Liver (tissue), 3 donors: ENCODE results near the gene GJB1.
A peak's percentile ranks its signal among the peaks of the same experiment; 100 is the strongest.

ENCODE experiments used
- EGR1 ChIP-seq, 2 donors: IDR thresholded peaks; 2 replicates each; pipeline ENCODE4 v1.6.1; 2016 to 2018; ENCODE audit warnings: antibody characterized with exemption in 2 of 2, low read depth in 2 of 2
- YY1 ChIP-seq: IDR thresholded peaks from 2 replicates; pipeline ENCODE4 v1.6.1; 2016; ENCODE audit warnings: antibody characterized with exemption, mild to moderate bottlenecking
- TF ChIP-seq, protein P1 (sequence below): fragments of 150-350 bp; IDR thresholded peaks from 2 replicates; pipeline ENCODE4 v1.5.1; 2017; ENCODE audit warnings: improper control_type of control experiment, low read depth, low read length; ENCODE audit not compliant: missing input control
- TF ChIP-seq, protein P2 (sequence below): IDR thresholded peaks from 2 replicates; pipeline ENCODE4 v1.6.1; 2016; ENCODE audit warnings: antibody characterized with exemption
- donor health status: healthy.
- donor health status: healthy.

DNA sequence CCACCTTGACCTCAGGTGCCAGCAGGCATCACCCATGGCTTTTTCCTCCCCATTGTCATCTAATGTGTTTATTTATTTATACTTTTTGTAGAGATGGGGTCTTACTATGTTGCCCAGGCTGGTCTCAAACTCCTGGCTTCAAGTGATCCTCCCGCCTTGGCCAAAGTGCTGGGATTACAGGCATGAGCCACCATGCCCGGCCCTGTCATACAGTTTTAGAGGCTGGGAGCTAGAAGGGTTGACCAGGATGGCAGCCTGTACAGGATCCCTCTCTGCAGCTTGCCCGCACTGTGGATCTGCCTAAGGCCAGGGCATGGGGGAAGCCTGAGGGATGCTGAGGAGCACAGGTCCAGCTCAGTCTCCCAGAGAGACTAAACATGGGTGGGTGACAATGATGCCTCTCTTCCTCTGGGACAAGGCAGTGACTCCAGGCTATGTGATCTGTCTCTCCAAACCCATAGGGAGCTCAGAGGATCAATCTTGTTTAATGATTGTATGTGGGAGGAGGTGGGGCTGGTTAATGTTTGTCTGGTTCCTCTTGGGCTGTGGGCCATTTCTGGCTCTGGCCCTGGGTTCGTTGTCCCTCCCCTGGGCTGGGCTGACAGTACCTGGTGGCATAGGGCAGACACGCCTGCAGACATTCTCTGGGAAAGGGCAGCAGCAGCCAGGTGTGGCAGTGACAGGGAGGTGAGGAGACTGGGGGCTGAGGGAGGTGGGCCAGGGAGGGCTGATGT lies 8.3 kb upstream of the GJB1 start:
- TF ChIP-seq, protein P1, sequence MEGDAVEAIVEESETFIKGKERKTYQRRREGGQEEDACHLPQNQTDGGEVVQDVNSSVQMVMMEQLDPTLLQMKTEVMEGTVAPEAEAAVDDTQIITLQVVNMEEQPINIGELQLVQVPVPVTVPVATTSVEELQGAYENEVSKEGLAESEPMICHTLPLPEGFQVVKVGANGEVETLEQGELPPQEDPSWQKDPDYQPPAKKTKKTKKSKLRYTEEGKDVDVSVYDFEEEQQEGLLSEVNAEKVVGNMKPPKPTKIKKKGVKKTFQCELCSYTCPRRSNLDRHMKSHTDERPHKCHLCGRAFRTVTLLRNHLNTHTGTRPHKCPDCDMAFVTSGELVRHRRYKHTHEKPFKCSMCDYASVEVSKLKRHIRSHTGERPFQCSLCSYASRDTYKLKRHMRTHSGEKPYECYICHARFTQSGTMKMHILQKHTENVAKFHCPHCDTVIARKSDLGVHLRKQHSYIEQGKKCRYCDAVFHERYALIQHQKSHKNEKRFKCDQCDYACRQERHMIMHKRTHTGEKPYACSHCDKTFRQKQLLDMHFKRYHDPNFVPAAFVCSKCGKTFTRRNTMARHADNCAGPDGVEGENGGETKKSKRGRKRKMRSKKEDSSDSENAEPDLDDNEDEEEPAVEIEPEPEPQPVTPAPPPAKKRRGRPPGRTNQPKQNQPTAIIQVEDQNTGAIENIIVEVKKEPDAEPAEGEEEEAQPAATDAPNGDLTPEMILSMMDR = no peak
- TF ChIP-seq, protein P2, sequence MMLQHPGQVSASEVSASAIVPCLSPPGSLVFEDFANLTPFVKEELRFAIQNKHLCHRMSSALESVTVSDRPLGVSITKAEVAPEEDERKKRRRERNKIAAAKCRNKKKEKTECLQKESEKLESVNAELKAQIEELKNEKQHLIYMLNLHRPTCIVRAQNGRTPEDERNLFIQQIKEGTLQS = no peak
- TF ChIP-seq YY1 (peak; percentile 56), EGR1 (IDR thresholded peaks at IDR 0.05; ENCODE audit: low read depth in 2 of 2) (peak in 1 of 2 donors; percentile 38)
